ENCODE results near the gene MAFG. TPM values are rescaled to one million over a fixed set of nuclear protein-coding genes. Genes with fewer than 3 reads are reported as not detected.

The MAFG gene
- total and polyA plus RNA-seq, 10 donors: 3.2 to 41.4 (median 23.4) TPM

DNA sequence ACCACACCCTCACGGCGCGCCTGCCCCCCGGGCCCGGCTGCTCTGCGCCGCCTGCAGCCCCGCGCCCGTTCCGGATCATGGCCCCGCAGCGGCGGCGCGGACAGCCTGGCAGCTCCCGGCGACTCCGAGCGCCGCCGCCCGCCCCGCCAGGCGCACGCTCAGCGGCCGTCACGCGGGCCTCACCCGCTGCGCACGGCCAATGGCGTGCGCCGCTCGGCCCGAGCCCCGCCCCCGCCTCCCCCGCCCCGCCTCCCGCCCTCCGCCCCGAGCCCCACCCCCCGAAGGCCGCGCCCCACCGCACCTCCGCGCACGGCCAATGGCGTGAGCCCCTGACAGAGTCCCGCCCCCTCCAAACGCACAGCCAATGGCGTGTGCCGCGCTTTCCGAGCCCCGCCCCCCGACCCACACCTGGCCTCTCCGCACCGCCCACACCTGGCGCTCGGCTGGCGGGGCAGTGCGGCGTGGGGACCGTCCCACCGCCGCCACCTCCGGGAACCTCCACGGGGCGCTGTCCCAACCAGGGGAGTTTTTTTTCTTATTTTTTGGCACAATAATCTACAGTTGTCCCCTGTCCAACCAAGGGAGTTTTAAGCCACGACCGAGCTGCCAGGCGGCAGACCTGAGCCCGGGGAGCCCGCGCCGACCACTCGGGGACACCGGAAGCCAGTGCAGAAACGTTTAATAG, 16.1 kb downstream of the MAFG start, which contains the start of gene PCYT2:
PCYT2 (minus strand) TSS at position 123 of the 685 bp plus-strand sequence; CDS start at position 79, 44 bp downstream.
- H3K27me3 ChIP-seq (replicated peaks in 1 of 7): no peaks in the 10 kb centered on the region
- peaks cover 2 to 74% (median 51%) of the 10 kb centered on the region in 6 donors for H3K36me3 ChIP-seq
- H3K4me1 ChIP-seq: peaks cover 11 to 48% (median 30%) of the 10 kb centered on the region in 6 donors
- peak within 1 kb of the TSS in 5 of 8 donors; percentile 39 to 81 (median 66) for H3K27ac ChIP-seq
- intact Hi-C loops (cut with DNase I; ENCODE audit: low total_unique reads): no loop called here
- 4 to 16% (median 6%) methylated on average over 29 to 84 of the region's 84 CpGs for WGBS, 5 donors
- H3K4me3 ChIP-seq: peak within 1 kb of the TSS; percentile 73 to 94 (median 78)
- H3K9me3 ChIP-seq: no peaks in the 10 kb centered on the region
- peak; percentile 95 for DNase-seq
- TF ChIP-seq POLR2AphosphoS5 (IDR thresholded peaks at IDR 0.05): peak; percentile 49 to 74 (median 57)
- TF ChIP-seq, protein P1, sequence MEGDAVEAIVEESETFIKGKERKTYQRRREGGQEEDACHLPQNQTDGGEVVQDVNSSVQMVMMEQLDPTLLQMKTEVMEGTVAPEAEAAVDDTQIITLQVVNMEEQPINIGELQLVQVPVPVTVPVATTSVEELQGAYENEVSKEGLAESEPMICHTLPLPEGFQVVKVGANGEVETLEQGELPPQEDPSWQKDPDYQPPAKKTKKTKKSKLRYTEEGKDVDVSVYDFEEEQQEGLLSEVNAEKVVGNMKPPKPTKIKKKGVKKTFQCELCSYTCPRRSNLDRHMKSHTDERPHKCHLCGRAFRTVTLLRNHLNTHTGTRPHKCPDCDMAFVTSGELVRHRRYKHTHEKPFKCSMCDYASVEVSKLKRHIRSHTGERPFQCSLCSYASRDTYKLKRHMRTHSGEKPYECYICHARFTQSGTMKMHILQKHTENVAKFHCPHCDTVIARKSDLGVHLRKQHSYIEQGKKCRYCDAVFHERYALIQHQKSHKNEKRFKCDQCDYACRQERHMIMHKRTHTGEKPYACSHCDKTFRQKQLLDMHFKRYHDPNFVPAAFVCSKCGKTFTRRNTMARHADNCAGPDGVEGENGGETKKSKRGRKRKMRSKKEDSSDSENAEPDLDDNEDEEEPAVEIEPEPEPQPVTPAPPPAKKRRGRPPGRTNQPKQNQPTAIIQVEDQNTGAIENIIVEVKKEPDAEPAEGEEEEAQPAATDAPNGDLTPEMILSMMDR (IDR thresholded peaks at IDR 0.05 in 8 of 11, conservative IDR thresholded peaks at IDR 0.05 in 3 of 11): peak in 3 of 11 experiments; percentile 12 to 22 (median 18)
- TF ChIP-seq POLR2A (IDR thresholded peaks at IDR 0.05): no peak

GRCh38 chr17:81910840-81911276, 16.7 kb downstream of the MAFG start:
- TF ChIP-seq POLR2A (IDR thresholded peaks at IDR 0.05): no peak
- TF ChIP-seq, protein P1 (IDR thresholded peaks at IDR 0.05 in 8 of 11, conservative IDR thresholded peaks at IDR 0.05 in 3 of 11): no peak
- TF ChIP-seq POLR2AphosphoS5 (IDR thresholded peaks at IDR 0.05): no peak
- no peaks in the 10 kb centered on the region for H3K9me3 ChIP-seq
- 0 to 3% (median 1%) methylated on average over 14 to 55 of the region's 55 CpGs for WGBS, 5 donors
- peaks cover 2 to 78% (median 51%) of the 10 kb centered on the region in 6 donors for H3K36me3 ChIP-seq
- H3K4me3 ChIP-seq: peak overlapping the region; percentile 73 to 94 (median 78)
- H3K27ac ChIP-seq: peak overlapping the region in 5 of 8 donors; percentile 20 to 81 (median 66)
- no peak for DNase-seq
- intact Hi-C loops (cut with DNase I; ENCODE audit: low total_unique reads): no loop called here
- no peaks in the 10 kb centered on the region for H3K27me3 ChIP-seq (replicated peaks in 1 of 7)
- peaks cover 8 to 43% (median 24%) of the 10 kb centered on the region in 6 donors for H3K4me1 ChIP-seq

DNA sequence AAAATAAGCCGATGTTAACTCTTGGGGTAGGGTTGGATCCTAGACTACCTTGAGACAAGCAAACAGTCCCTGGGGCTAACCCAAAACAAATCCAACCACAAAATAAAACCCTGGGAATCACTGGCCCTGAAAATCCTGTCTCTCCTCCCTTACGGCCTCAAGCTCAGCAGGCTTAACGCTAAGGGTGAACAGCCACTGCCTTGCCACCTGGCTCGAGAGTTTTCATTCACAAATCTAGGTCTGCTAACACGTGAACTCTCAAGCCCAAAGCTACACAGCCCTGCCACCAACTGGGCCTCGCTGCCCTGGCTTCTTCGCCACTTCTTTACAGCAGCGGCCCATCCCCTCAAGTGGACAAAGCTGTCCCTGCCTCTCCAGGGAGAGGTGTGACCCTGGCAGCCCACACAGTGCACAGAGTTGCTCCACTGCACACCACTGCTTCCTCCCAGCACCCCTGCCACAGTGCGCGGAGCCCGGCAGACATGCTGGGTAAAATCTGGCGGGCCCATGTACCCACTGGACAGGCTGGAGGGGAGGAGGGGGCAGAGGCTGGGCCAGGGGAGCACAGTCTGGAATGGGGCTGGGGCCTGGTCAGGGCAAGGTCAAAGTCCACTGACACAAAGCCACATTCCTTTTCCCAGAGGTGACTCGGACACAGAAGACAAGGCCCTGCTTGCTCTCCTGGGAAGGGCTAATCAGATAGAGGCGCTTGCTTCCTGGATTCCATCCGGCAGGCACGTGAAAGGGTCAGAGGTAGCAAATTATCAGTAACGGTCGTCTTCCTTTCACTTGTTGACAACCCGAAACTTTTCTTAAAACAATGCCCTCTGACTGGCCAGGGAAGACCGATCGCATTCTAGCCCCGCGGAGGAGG, 17.3 kb downstream of the MAFG start:
- Histone ChIP-seq H3K27ac (peak overlapping the region in 5 of 8 donors; percentile 20 to 81 (median 66)), H3K4me3 (peak overlapping the region; percentile 73 to 94 (median 78)), H3K36me3 (peaks cover 2 to 78% (median 45%) of the 10 kb centered on the region in 6 donors), H3K9me3 (no peaks in the 10 kb centered on the region), H3K4me1 (peaks cover 8 to 36% (median 21%) of the 10 kb centered on the region in 6 donors), H3K27me3 (replicated peaks in 1 of 7) (no peaks in the 10 kb centered on the region)
- peak; percentile 77 for DNase-seq
- 33 to 44% (median 39%) methylated on average over 20 to 23 of the region's 23 CpGs for WGBS, 5 donors
- TF ChIP-seq POLR2AphosphoS5 (IDR thresholded peaks at IDR 0.05) (peak in 1 of 3 donors; percentile 7), POLR2A (IDR thresholded peaks at IDR 0.05) (no peak)
- intact Hi-C loops (cut with DNase I; ENCODE audit: low total_unique reads): no loop called here

GRCh38 chr17:81909231-81909630, 18.3 kb downstream of the MAFG start:
- H3K27ac ChIP-seq: no peak overlapping the region
- H3K27me3 ChIP-seq (replicated peaks in 1 of 7): no peaks in the 10 kb centered on the region
- no peak for TF ChIP-seq POLR2AphosphoS5 (IDR thresholded peaks at IDR 0.05)
- TF ChIP-seq, protein P1 (IDR thresholded peaks at IDR 0.05 in 8 of 11, conservative IDR thresholded peaks at IDR 0.05 in 3 of 11): no peak
- TF ChIP-seq POLR2A (IDR thresholded peaks at IDR 0.05): no peak
- H3K9me3 ChIP-seq: no peaks in the 10 kb centered on the region
- 91 to 95% (median 94%) methylated on average over 4 to 12 of the region's 12 CpGs for WGBS, 5 donors
- intact Hi-C loops (cut with DNase I; ENCODE audit: low total_unique reads): no loop called here
- H3K36me3 ChIP-seq: peaks cover 2 to 78% (median 37%) of the 10 kb centered on the region in 6 donors
- no peak overlapping the region for H3K4me3 ChIP-seq
- no peak for DNase-seq
- peaks cover 8 to 33% (median 21%) of the 10 kb centered on the region in 6 donors for H3K4me1 ChIP-seq
